ENCODE data around the gene CCDC107. TPM values are rescaled to one million over a fixed set of nuclear protein-coding genes. Genes with fewer than 3 reads are reported as not detected.

The CCDC107 gene
- total and polyA plus RNA-seq, 9 of the 15 experiments (the other 6 are each of a cell fraction or from before 2014, with no cell fraction given): 0.35 to 11.3 (median 6.9) TPM; not detected in 1

DNA sequence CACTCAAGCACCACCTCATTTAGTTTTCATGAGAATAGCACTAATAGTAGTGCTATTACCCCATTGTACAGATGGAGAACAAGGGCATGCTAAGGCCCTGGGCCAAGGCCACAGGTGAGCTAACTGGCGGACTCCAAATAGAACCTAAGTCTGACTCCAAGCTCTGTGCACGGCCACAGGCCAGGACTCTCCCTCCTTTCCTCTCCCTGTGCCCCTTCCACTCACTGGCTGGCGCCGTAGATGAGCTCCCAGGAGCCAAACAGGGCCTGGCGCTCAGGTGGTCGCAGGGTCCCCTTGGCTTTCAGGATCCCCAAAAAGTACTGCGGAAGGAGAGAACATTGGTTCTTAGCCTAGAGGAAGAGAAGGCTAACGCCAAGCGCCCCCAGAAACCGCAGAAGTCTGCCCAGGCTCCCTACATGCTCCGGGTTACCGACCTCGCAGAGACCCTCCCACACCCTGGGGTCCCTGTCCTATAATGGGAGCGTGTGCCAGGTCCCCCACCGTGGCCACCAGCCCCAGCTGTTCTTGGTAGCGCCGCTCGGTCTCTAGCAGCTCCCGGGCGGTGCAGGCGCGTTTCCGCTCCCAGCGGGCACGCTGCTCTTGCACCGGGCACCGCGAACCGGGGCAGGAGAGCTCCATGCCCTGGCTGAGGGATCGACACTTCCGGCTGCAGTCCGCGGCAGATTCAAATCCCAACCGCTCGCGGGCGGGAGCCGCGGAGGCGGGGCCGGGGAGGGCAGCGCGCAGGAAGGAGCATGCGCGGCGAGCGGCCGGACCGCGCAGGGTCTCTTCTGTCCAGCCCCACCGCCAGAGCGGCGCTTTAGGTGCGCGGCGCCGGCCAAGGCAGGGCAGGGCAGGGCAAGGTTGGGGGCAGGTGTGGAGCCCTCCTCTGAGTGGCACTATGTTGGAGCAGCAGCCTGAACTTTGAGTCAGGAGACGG is 6.7 kb downstream of the CCDC107 start, which contains the start of gene ARHGEF39 (continued):
- TF ChIP-seq, protein P1, sequence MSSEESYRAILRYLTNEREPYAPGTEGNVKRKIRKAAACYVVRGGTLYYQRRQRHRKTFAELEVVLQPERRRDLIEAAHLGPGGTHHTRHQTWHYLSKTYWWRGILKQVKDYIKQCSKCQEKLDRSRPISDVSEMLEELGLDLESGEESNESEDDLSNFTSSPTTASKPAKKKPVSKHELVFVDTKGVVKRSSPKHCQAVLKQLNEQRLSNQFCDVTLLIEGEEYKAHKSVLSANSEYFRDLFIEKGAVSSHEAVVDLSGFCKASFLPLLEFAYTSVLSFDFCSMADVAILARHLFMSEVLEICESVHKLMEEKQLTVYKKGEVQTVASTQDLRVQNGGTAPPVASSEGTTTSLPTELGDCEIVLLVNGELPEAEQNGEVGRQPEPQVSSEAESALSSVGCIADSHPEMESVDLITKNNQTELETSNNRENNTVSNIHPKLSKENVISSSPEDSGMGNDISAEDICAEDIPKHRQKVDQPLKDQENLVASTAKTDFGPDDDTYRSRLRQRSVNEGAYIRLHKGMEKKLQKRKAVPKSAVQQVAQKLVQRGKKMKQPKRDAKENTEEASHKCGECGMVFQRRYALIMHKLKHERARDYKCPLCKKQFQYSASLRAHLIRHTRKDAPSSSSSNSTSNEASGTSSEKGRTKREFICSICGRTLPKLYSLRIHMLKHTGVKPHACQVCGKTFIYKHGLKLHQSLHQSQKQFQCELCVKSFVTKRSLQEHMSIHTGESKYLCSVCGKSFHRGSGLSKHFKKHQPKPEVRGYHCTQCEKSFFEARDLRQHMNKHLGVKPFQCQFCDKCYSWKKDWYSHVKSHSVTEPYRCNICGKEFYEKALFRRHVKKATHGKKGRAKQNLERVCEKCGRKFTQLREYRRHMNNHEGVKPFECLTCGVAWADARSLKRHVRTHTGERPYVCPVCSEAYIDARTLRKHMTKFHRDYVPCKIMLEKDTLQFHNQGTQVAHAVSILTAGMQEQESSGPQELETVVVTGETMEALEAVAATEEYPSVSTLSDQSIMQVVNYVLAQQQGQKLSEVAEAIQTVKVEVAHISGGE (CRISPR knock-in tag; IDR thresholded peaks at IDR 0.05): peak in 1 of 3 experiments; percentile 41; a peak in 1 of 6 replicates
- TF ChIP-seq ZNF75A (CRISPR knock-in tag; IDR thresholded peaks at IDR 0.05) (no peak), MEF2D (tag; conservative IDR thresholded peaks at IDR 0.05; ENCODE audit: low read depth) (no peak), EP400 (IDR thresholded peaks at IDR 0.05) (peak; percentile 91), ATF1 (CRISPR knock-in tag; IDR thresholded peaks at IDR 0.05) (no peak), ATF1 (tag; IDR thresholded peaks at IDR 0.05) (0 out of 2 replicates have a peak, but pooled peaks have one; percentile 13), CXXC5 (CRISPR knock-in tag; IDR thresholded peaks at IDR 0.05) (peak; percentile 83), MAFK (IDR thresholded peaks at IDR 0.05; ENCODE audit: low read length) (no peak), KDM2B (CRISPR knock-in tag; IDR thresholded peaks at IDR 0.05) (no peak), SP1 (CRISPR knock-in tag; IDR thresholded peaks at IDR 0.05) (0 out of 2 replicates have a peak, but pooled peaks have one; percentile 56), NR1H2 (CRISPR knock-in tag; IDR thresholded peaks at IDR 0.05) (no peak), ZNF717 (CRISPR knock-in tag; IDR thresholded peaks at IDR 0.05) (no peak), ETV1 (tag; conservative IDR thresholded peaks at IDR 0.05; ENCODE audit: low read depth) (peak; percentile 81), ZFX (CRISPR knock-in tag; IDR thresholded peaks at IDR 0.05) (peak; percentile 52; the same call in 1 of the 2 replicates), ZNF76 (CRISPR knock-in tag; IDR thresholded peaks at IDR 0.05; ENCODE audit: borderline replicate concordance) (no peak), ZNF561 (CRISPR knock-in tag; conservative IDR thresholded peaks at IDR 0.05) (no peak), CSDE1 (IDR thresholded peaks at IDR 0.05) (no peak)
- TF ChIP-seq, protein P2, sequence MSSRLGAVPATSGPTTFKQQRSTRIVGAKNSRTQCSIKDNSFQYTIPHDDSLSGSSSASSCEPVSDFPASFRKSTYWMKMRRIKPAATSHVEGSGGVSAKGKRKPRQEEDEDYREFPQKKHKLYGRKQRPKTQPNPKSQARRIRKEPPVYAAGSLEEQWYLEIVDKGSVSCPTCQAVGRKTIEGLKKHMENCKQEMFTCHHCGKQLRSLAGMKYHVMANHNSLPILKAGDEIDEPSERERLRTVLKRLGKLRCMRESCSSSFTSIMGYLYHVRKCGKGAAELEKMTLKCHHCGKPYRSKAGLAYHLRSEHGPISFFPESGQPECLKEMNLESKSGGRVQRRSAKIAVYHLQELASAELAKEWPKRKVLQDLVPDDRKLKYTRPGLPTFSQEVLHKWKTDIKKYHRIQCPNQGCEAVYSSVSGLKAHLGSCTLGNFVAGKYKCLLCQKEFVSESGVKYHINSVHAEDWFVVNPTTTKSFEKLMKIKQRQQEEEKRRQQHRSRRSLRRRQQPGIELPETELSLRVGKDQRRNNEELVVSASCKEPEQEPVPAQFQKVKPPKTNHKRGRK (tag; IDR thresholded peaks at IDR 0.05): no peak
- TF ChIP-seq, protein P3, sequence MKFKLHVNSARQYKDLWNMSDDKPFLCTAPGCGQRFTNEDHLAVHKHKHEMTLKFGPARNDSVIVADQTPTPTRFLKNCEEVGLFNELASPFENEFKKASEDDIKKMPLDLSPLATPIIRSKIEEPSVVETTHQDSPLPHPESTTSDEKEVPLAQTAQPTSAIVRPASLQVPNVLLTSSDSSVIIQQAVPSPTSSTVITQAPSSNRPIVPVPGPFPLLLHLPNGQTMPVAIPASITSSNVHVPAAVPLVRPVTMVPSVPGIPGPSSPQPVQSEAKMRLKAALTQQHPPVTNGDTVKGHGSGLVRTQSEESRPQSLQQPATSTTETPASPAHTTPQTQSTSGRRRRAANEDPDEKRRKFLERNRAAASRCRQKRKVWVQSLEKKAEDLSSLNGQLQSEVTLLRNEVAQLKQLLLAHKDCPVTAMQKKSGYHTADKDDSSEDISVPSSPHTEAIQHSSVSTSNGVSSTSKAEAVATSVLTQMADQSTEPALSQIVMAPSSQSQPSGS (CRISPR knock-in tag; IDR thresholded peaks at IDR 0.05): no peak

All from K562 (cell line).